Measurements from ENCODE around the gene TGFB2. TPM values are rescaled to one million over a fixed set of nuclear protein-coding genes. Genes with fewer than 3 reads are reported as not detected.

The TGFB2 gene
- total RNA-seq, 1 donor from 2014 or later, result not detected

GRCh38 chr1:218456444-218456843 is 111.3 kb downstream of the TGFB2 start:
- Mint-ChIP-seq H3K4me3 (ENCODE audit: low read depth) (no peak overlapping the region), H3K27ac (no peak overlapping the region), H3K9me3 (no peaks in the 10 kb centered on the region), H3K4me1 (ENCODE audit: low read depth) (no peaks in the 10 kb centered on the region), H3K36me3 (ENCODE audit: low read depth) (no peaks in the 10 kb centered on the region), H3K27me3 (ENCODE audit: low read depth) (no peaks in the 10 kb centered on the region)
- intact Hi-C loops (cut with micrococcal nuclease), result no loop called here
- DNase-seq (ENCODE audit: low spot score), result no peak

- no peak overlapping the region for H3K4me3 Mint-ChIP-seq (ENCODE audit: low read depth)
- H3K36me3 Mint-ChIP-seq (ENCODE audit: low read depth), result no peaks in the 10 kb centered on the region
- no peaks in the 10 kb centered on the region for H3K9me3 Mint-ChIP-seq
- intact Hi-C loops (cut with micrococcal nuclease), result no loop called here
- no peak for DNase-seq (ENCODE audit: low spot score)
- H3K27ac Mint-ChIP-seq, result no peak overlapping the region
- no peaks in the 10 kb centered on the region for H3K4me1 Mint-ChIP-seq (ENCODE audit: low read depth)
- no peaks in the 10 kb centered on the region for H3K27me3 Mint-ChIP-seq (ENCODE audit: low read depth)
Measured at GRCh38 chr1:218459450-218459849, 114.3 kb downstream of the TGFB2 start.

- no peaks in the 10 kb centered on the region for H3K4me1 Mint-ChIP-seq (ENCODE audit: low read depth)
- no peaks in the 10 kb centered on the region for H3K27me3 Mint-ChIP-seq (ENCODE audit: low read depth)
- intact Hi-C loops (cut with micrococcal nuclease), result no loop called here
- no peaks in the 10 kb centered on the region for H3K36me3 Mint-ChIP-seq (ENCODE audit: low read depth)
- DNase-seq (ENCODE audit: low spot score), result no peak
- H3K4me3 Mint-ChIP-seq (ENCODE audit: low read depth), result no peak overlapping the region
- no peaks in the 10 kb centered on the region for H3K9me3 Mint-ChIP-seq
- H3K27ac Mint-ChIP-seq, result no peak overlapping the region
Measured at GRCh38 chr1:218459878-218460711, 115.0 kb downstream of the TGFB2 start.

GRCh38 chr1:218461351-218461750 is 116.2 kb downstream of the TGFB2 start:
- Mint-ChIP-seq H3K27me3 (ENCODE audit: low read depth) (no peaks in the 10 kb centered on the region), H3K27ac (no peak overlapping the region), H3K4me3 (ENCODE audit: low read depth) (no peak overlapping the region), H3K9me3 (no peaks in the 10 kb centered on the region), H3K4me1 (ENCODE audit: low read depth) (no peaks in the 10 kb centered on the region), H3K36me3 (ENCODE audit: low read depth) (no peaks in the 10 kb centered on the region)
- intact Hi-C loops (cut with micrococcal nuclease), result no loop called here
- no peak for DNase-seq (ENCODE audit: low spot score)

GRCh38 chr1:218462116-218462515 is 117.0 kb downstream of the TGFB2 start:
- H3K27me3 Mint-ChIP-seq (ENCODE audit: low read depth), result no peaks in the 10 kb centered on the region
- H3K36me3 Mint-ChIP-seq (ENCODE audit: low read depth), result no peaks in the 10 kb centered on the region
- H3K4me3 Mint-ChIP-seq (ENCODE audit: low read depth), result no peak overlapping the region
- no peaks in the 10 kb centered on the region for H3K4me1 Mint-ChIP-seq (ENCODE audit: low read depth)
- DNase-seq (ENCODE audit: low spot score), result no peak
- intact Hi-C loops (cut with micrococcal nuclease), result no loop called here
- H3K27ac Mint-ChIP-seq, result no peak overlapping the region
- no peaks in the 10 kb centered on the region for H3K9me3 Mint-ChIP-seq

- Mint-ChIP-seq H3K36me3 (ENCODE audit: low read depth) (no peaks in the 10 kb centered on the region), H3K9me3 (no peaks in the 10 kb centered on the region), H3K4me3 (ENCODE audit: low read depth) (no peak overlapping the region), H3K27me3 (ENCODE audit: low read depth) (no peaks in the 10 kb centered on the region), H3K4me1 (ENCODE audit: low read depth) (no peaks in the 10 kb centered on the region), H3K27ac (no peak overlapping the region)
- intact Hi-C loops (cut with micrococcal nuclease), result no loop called here
- DNase-seq (ENCODE audit: low spot score), result no peak
Measured at GRCh38 chr1:218462587-218462986, 117.5 kb downstream of the TGFB2 start.

- H3K27ac Mint-ChIP-seq, result no peak overlapping the region
- no peak overlapping the region for H3K4me3 Mint-ChIP-seq (ENCODE audit: low read depth)
- intact Hi-C loops (cut with micrococcal nuclease), result no loop called here
- no peak for DNase-seq (ENCODE audit: low spot score)
- no peaks in the 10 kb centered on the region for H3K36me3 Mint-ChIP-seq (ENCODE audit: low read depth)
- H3K9me3 Mint-ChIP-seq, result no peaks in the 10 kb centered on the region
- no peaks in the 10 kb centered on the region for H3K27me3 Mint-ChIP-seq (ENCODE audit: low read depth)
- H3K4me1 Mint-ChIP-seq (ENCODE audit: low read depth), result no peaks in the 10 kb centered on the region
Measured at GRCh38 chr1:218463194-218464156, 118.3 kb downstream of the TGFB2 start.

- Mint-ChIP-seq H3K27me3 (ENCODE audit: low read depth) (no peaks in the 10 kb centered on the region), H3K4me1 (ENCODE audit: low read depth) (no peaks in the 10 kb centered on the region), H3K9me3 (no peaks in the 10 kb centered on the region), H3K27ac (no peak overlapping the region), H3K4me3 (ENCODE audit: low read depth) (no peak overlapping the region), H3K36me3 (ENCODE audit: low read depth) (no peaks in the 10 kb centered on the region)
- no peak for DNase-seq (ENCODE audit: low spot score)
- intact Hi-C loops (cut with micrococcal nuclease), result no loop called here
Measured at GRCh38 chr1:218464871-218465270, 119.7 kb downstream of the TGFB2 start.

- H3K4me1 Mint-ChIP-seq (ENCODE audit: low read depth), result no peaks in the 10 kb centered on the region
- intact Hi-C loops (cut with micrococcal nuclease), result no loop called here
- no peak overlapping the region for H3K27ac Mint-ChIP-seq
- H3K36me3 Mint-ChIP-seq (ENCODE audit: low read depth), result no peaks in the 10 kb centered on the region
- DNase-seq (ENCODE audit: low spot score), result no peak
- H3K27me3 Mint-ChIP-seq (ENCODE audit: low read depth), result no peaks in the 10 kb centered on the region
- H3K9me3 Mint-ChIP-seq, result no peaks in the 10 kb centered on the region
- no peak overlapping the region for H3K4me3 Mint-ChIP-seq (ENCODE audit: low read depth)
Measured at GRCh38 chr1:218466341-218467010, 121.3 kb downstream of the TGFB2 start.

GRCh38 chr1:218467101-218468072 is 122.3 kb downstream of the TGFB2 start:
- H3K36me3 Mint-ChIP-seq (ENCODE audit: low read depth), result no peaks in the 10 kb centered on the region
- H3K4me1 Mint-ChIP-seq (ENCODE audit: low read depth), result no peaks in the 10 kb centered on the region
- no peak overlapping the region for H3K4me3 Mint-ChIP-seq (ENCODE audit: low read depth)
- no peak overlapping the region for H3K27ac Mint-ChIP-seq
- no peak for DNase-seq (ENCODE audit: low spot score)
- H3K9me3 Mint-ChIP-seq, result no peaks in the 10 kb centered on the region
- intact Hi-C loops (cut with micrococcal nuclease), result no loop called here
- H3K27me3 Mint-ChIP-seq (ENCODE audit: low read depth), result no peaks in the 10 kb centered on the region

GRCh38 chr1:218468711-218469110 is 123.6 kb downstream of the TGFB2 start:
- no peak for DNase-seq (ENCODE audit: low spot score)
- H3K27ac Mint-ChIP-seq, result no peak overlapping the region
- H3K36me3 Mint-ChIP-seq (ENCODE audit: low read depth), result no peaks in the 10 kb centered on the region
- no peaks in the 10 kb centered on the region for H3K9me3 Mint-ChIP-seq
- intact Hi-C loops (cut with micrococcal nuclease), result no loop called here
- H3K4me1 Mint-ChIP-seq (ENCODE audit: low read depth), result peaks cover 5% of the 10 kb centered on the region
- no peaks in the 10 kb centered on the region for H3K27me3 Mint-ChIP-seq (ENCODE audit: low read depth)
- no peak overlapping the region for H3K4me3 Mint-ChIP-seq (ENCODE audit: low read depth)

- no peak for DNase-seq (ENCODE audit: low spot score)
- Mint-ChIP-seq H3K27ac (no peak overlapping the region), H3K4me1 (ENCODE audit: low read depth) (peaks cover 10% of the 10 kb centered on the region), H3K4me3 (ENCODE audit: low read depth) (no peak overlapping the region), H3K9me3 (no peaks in the 10 kb centered on the region), H3K36me3 (ENCODE audit: low read depth) (no peaks in the 10 kb centered on the region), H3K27me3 (ENCODE audit: low read depth) (peaks cover 2% of the 10 kb centered on the region)
- intact Hi-C loops (cut with micrococcal nuclease), result no loop called here
Measured at GRCh38 chr1:218472885-218473284, 127.7 kb downstream of the TGFB2 start.
